NCI-H1048 (cell line): ENCODE measurements around the gene RNF212B.
"Not testable (repeated sequence)": the region's sequence is repeated elsewhere in the genome, so short reads cannot be mapped to it uniquely, and the experiment has no call there.

Source experiments
- DNase-seq: peaks from one replicate; lab custom pipeline; 2025; lab: John Stamatoyannopoulos, UW

RNF212B gene

DNA sequence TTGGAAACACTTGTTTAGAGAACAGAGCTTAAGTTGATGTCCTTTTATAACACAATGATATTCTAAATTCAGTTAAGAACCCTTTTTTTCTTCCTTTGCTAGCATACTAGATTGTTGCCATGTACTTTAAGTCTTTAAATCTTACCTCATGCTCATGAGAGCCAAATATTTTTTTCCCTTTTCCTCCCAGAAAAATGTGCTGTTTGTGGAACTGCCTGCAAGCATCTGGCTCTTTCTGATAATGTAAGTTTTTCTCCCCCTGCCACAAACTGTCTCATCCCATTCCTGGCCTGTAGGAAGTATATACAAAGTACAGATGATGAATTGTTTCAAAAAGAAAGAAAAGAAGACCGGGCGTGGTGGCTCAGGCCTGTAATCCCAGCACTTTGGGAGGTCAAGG is 5.3 kb downstream of the RNF212B start:
- DNase-seq: no peak

DNA sequence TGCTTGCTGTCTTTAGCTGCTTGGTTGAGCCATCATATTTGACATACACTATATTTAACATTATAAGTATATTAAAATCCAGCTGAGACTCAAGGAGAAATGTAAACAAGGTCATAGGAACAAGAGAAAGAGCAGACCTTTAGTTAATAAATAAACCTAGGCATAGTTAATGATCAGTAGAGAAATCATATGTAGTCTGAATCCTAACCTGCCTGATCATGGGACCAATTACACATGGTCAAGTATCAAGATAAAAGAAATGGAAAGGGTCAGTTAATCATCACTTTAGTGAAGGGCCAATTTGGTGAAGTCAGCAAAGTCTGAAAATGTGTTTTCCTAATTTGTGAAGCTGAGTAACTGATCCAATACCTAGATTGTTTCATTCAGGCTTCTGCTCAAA is 7.5 kb downstream of the RNF212B start:
- DNase-seq: no peak

DNA sequence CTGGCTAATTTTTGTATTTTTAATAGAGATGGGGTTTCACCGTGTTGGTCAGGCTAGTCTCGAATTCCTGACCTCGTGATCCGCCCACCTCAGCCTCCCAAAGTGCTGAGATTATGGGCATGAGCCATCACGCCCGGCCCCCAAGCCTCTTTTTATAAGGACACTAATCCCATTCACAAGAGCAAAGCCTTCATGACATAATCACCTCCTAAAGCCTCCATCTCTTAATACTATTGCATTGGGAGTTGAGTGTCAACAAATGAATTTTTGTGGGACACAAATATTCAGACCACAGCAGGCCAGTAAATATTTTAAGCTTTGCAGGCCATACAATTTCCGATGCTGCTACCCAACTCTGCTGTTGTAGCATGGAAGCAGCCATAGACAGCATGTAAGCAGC is 10.9 kb downstream of the RNF212B start:
- DNase-seq: no peak

DNA sequence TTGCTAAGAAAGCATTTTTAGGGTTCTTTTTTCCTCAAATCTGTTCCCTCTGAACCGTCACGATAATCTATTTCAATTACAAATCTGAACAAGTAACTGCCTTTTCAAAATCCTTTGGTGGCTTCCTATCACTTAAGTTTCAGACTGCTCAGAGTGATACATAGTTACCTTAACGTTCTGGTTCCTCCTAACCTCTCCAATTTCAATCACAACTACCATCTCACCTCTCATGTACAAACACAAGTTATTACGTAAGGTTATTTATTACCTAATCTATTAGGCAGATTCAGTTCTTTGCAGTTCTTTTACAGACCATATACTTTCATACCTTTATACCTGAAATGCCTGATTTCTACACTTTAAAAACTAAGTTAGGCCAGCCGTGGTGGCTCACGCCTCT is 12.1 kb downstream of the RNF212B start:
- DNase-seq: no peak

DNA sequence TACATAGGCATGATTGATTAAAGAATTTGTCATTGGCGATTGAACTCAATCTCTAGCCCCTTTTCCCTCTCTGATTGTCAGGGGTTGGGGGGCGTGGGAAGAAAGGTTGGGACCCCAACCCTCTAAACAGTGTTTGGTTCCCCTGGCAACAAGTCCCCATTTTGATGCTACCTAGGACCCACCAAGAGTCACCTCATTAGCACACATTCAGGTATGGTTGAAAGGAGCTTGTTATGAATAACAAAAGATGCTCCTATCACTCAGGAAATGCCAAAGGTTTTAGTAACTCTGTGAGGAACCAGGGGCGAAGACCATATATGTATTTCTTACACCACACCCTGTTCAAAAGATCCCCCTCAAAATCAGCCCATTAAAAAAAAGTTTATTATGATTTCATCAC is 14.3 kb downstream of the RNF212B start:
- DNase-seq: no peak

DNA sequence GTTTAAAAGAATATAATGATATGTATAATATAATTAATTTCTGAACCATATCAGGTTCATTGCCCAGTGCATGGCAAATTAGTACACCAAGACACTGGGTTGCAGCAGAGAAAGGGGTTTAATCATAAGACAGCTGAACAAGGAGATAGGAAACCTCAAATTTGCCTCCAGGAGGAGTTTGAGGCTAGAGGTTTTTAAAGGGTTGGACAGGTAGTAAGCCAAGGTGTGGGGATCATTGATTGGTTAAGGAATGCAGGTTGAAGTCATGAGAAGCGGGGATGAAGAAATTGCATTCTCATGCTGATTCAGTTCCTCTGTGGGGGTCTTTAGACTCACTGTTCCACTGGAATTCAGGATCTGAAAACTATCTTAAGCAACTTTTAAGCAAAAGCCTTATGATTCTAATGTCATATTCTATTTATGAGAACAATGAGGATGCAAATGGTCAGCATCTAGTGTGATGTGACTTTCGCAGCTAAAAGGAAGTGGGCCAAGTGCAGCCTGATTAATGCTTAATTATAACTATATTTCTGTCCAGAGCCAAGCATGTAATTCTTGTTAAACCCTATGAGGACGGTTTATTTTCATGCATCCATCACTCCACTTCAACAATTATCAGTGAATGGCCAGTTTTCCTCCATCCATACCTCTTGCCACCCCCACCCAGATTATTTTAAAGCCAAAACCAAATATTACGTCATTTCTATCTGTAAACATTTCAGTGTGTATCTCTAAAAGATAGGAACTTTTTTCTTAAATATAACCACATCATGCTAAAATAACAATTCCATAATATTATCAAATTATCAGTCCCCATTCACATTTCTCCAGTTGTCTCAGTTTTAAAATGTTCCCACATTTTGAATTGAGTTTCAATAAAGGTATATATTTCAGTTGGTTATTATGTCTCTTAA is 14.9 kb downstream of the RNF212B start:
- no peak for DNase-seq

DNA sequence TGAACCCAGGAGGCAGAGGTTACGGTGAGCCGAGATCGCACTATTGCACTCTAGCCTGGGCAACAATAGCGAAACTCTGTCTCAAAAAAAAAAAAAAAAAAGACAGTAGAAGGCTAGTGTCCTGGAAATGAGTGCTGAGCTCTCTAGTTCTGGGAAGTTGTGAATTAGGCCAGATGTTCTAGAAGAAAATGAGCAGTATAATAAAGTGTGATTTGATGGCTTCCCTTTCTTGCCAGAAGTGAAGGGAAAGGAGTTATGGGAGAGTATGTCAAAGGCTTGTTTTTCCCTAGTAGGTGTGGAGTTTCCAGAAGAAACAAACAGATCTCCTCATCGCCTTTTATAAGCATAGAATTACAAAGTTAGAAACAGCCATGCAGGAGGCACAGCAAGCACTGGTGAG is 20.5 kb downstream of the RNF212B start:
- no peak for DNase-seq

DNA sequence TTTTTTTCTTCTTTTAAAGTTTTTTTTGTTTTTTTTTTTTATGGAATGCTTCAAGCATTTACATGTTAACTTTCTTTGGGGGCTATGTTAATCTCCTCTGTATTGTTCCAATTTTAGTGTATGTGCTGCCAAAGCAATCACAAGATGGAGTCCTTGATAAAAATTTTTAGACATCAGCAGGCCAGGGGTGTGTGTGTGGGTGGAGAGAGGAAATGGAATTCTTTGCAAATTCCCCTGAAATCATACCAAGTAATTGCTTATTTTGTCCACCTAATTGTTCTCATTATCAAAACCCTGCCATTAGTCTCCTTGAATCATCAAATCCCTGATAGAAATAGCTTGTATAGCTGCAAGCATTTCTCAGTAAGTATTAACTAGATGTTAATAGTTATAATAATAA is 21.7 kb downstream of the RNF212B start:
- no peak for DNase-seq

DNA sequence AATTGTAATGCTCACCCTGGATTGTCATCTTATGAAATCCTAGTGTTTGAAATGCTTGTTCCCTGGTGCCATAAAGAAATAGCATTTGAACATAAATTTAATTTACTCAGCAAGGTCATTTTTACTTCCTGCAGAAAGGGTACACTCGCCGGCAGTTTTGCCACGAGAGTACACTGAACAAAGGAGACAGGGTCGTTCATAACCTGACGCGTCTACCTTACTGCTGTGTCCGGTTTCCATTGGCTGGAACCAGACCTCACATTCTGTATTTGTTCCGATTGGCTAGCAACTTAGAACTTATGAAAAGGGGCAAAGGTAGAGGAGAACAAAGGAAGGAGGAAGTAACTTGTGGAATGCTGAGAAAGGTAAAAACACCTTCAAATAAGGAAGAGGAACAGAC is 23.1 kb downstream of the RNF212B start:
- DNase-seq: not testable (repeated sequence)

DNA sequence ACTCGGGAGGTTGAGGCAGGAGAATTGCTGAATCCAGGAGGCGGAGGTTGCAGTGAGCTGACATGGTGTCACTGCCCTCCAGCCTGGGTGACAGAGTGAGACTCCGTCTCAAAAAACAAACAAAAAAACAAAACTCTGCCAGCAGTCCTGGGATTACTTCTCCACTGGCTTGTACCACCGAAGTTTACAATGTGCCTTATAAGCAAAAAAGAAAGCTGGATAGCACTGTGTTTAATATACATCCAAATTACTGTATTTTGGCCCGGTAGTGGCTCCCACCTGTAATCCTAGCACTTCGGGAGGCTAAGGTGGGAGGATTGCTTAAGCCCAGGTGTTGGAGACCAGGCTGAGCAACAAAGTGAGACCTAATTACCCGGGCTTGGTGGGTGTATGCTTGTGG is 31.5 kb downstream of the RNF212B start:
- DNase-seq: no peak

DNA sequence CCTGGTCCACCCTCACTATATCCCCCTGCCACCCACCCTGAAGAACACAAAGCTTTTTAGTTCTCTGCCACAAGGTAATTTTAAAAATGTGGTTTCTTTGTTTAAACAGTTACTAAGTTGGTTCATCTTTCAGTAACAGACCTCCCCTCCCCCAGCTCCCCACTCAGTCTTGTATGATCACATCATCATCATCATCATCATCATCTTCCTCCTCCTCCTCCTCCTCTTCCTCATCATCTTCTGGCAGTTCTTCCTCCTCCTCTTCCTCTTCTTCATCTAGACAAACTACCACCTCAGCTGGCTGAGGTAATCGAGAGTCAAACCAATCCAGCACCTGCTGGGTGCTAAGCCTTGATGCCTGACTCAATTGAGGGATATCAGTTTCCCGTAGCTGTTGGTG is 37.7 kb downstream of the RNF212B start:
- DNase-seq: no peak

DNA sequence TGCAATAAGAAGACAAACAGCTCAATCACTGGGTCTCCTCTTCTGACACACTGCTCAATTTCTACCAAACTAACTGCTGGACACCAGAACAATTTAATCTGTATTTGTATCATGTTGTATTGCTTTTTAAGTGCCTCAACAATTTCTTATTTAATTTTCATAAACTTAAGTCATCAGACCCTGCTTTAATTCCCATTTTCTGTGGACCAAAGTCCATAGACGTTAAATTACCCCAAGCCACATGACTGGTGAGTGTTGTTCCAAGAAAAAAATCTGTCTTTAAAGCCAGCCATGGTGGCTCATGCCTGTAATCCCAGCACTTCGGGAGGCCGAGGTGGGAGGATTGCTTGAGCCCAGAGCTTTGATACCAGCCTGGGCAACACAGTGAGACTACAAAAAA is 39.5 kb downstream of the RNF212B start:
- DNase-seq: no peak

DNA sequence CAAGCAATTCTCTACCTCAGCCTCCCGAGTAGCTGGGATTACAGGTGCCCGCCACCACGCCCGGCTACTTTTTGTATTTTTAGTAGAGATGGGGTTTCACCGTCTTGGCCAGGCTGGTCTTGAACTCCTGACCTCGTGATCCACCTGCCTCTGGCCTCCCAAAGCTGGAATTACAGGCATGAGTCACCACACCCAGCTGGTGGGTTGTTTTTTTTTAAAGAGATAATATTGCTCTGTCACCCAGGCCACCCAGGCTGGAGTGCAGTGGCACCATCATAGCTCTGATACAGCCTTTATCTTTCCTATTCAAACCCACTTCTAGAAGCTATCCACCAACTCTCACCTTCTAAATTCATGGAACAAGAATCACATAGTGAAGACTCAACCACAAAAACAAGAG is 40.2 kb downstream of the RNF212B start:
- not testable (repeated sequence) for DNase-seq

DNA sequence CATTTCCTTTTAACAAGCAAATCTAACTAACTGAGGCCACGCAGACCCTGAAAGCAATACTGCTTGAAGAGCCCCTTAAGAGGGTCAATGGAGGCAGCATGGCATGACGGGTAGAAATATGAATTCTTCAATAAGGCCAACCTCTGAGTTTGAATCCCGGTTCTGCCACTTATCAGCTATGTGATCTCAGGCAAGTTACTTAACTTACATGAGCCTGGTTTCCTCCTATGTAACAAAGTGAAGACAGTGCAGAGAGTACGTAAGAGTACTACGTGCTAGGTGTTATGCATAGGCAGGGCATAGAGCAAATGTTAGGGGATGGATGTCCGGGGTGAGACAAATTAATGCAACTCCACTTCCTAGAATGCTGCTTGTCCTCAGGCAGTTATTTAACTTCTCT is 43.5 kb downstream of the RNF212B start:
- no peak for DNase-seq

DNA sequence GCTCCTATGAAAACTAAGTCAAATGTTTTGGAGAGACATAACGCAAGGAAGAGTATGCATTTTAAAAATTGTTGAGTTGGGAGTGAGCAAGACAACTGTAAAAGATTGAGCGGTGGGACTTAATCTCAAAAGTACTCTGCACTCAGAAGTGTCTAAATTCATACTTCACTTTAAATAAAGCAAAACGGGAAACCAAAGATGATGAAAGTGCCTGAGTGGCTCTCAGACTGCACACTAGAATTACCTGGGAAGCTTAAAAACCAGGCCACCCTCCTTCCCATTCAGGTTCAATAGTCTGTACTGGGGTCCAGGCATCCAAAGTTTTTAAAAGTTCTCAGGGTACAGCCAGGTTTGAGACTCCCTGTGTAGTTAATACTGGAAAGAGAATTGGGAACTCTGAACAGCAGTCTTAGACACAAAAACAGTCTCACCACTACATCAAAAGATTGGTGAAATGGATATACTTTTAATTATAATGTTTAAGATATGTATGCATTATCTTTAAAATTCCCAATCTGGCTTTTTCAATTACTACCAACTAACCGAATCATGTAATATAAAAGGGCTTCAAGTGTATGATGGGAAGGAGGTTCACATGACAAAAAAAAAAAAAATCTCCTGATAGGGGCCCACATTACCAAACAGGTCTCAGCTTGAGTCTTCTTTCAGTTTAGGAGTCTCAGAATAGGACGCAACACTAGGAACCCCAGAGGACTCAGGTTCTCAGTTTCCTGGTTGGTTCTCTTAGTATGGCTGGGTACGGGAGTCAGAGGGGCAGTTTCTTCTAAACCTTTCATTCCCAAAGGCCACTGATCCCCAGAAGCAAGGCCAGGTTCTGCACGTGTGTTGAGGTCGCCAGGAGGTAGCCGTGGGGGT is 47.2 kb downstream of the RNF212B start:
- no peak for DNase-seq

DNA sequence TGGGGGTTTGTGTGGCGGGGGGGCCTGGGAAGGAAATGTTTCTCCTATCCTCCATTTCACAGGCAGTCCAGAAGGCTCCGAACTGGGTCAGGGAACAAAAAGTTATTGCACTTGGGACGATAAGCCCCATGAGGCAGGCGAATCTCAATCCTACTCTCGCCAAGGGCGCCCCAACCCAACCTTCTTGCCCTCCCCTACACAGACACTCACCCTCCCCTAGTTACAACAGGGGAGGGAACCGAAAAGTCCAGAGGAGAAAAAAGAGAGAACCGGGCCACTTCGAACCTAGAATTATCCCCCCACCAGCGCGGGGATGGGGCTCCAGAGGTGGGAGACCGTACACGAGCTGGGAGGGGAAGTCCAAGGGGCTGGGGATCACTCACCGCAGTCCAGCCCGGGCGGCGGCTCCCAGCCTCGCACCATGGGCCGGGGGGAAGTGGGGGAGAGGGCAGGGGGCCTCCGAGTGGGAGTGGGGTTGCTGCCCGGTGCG is 47.8 kb downstream of the RNF212B start:
- DNase-seq: no peak

DNA sequence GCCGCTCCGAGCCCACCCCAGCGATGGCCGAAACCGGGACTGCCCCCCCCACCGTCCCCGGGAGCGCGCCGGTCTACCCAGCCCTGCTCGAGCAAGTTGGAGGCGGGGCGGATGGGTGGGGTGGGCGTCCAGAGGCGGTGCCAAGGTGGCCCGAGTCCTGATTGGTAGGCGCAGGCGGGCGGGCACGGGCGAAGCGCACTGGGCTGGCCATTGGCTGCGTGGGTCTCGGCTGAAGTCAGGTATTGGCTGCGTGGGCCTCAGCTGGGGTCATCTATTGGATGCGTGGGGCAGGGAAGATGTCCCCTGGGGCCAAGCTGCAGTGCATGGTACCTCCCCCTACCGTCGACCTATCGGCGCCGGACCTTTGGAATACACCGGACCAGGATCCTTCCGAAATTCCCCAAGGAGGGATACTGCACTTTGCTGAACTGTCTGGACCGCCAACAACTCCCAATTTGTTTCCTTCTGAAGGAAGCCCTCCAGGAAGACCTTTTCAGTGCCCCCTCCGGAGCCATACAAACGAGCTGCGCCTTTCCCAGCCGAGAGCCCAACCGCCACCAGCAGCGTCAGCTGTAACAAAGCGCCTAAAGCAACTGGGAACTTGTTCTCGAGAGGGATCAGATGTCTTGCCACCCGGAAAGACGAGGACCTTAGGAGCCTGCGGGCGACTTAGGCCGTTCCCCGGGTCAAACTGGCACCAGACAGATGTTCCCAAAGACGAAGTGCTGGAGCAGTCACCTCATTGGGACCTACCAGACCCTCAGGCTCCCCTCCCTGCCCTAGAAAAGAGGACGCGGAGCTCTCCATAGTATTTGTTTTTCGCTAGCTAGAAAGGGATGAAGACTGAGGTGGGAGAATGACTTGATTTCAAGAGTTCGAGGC is 48.5 kb downstream of the RNF212B start, which contains the start of gene HOMEZ:
HOMEZ (minus strand) TSS at position 113 of the 882 bp plus-strand sequence. CDS start 180 bp downstream, outside the sequence.
- peak; percentile 91 for DNase-seq

DNA sequence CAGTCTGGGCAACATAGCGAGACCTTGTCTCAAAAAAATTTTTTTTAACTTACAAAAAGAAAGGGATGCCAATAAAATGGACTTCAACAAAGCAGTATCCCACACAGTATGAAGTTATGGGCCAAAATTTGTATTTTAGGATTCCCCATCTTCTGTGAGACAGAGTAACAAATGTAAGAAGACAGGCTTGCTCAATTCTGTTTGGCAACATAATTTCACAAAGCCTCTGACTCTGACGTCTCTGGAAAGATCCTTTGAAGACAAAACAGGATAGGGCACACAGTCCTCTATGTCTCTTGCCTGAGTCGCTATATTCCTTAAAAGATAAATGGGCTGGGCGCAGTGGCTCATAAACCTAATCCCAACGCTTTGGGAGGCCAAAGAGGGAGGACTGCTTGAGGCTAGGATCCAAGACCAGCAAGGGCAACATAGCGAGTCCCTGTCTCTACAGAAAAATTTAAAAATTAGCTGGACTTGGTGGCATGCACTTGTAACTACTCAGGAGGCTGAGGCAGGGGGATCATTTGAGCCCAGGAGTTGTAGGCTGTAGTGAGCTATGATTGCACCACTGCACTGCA is 49.3 kb downstream of the RNF212B start:
- DNase-seq: no peak

DNA sequence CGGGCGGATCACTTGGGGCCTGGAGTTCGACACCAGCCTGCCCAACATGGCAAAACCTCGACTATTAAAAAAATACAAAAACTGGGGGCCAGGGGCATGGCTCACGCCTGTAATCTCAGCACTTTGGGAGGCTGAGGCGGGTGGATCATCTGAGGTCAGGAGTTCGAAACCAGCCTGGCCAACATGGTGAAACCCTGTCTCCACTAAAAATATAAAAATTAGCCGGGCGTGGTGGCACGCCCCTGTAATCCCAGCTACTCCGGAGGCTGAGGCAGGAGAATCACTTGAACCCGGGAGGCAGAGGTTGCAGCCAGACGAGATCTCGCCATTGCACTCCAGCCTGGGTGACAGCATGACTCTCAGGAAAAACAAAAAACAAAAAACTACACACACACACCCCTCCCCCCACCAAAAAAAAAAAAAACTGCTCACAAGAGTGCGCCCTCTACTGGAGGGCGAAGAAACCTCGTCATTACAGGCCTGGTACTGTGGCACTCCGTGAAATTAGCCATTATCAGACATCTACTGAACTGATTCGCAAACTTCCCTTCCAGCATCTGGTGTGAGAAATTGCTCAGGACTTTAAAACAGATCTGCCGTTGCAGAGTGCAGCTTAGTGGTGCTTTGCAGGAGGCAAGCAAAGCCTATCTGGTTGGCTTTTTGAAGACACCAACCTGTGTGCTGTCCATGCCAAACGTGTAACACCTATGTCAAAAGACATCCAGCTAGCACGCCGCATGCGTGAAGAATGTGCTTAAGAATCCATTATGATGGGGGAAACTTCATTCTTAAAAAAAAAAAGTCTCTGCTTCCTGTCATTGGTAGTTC is 57.2 kb downstream of the RNF212B start:
- no peak for DNase-seq

DNA sequence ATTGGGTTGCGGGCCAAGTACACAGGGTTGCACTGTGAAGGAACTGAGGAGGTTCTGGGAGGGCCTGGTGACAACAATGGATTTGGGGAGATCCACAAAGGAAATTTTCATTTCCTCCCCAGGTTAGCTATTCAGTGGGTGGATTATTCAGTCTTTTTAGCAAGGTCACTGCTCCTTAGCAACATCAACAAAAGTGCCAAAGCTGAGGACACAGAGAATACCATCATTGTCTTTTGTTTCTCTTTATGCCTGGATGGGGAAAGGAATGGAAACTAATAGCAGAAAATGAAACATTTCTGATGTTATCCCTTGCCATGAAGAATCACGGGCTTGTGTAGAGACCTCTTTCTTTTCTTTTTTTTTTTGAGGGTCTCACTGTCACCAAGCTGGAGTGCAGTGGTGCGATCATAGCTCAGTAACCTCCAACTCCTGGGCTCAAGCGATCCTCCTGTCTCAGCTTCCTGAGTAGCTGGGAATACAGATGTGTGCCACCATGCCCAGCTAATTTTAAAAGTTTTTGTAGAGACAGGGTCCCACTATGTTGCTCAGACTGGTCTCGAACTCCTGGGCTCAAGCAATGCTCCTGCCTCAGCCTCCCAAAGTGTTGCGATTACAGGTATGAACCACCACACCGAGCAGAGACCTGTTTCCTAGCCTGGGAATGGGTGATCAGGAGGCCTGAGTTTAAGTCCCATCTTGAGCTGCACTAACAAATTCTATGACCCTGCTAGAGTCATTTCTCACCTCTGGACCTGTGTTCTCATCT is 58.5 kb downstream of the RNF212B start:
- no peak for DNase-seq
